GM19240 (cell line): Measurements from ENCODE around the gene INO80.
"Not testable (repeated sequence)": the region's sequence is repeated elsewhere in the genome, so short reads cannot be mapped to it uniquely, and the experiment has no call there.

Experiments
- DNase-seq: peaks from one replicate; pipeline ENCODE4 v3.0.0; 2011; ENCODE audit warnings: low spot score; ENCODE audit not compliant: insufficient read length

INO80 gene, protein sequence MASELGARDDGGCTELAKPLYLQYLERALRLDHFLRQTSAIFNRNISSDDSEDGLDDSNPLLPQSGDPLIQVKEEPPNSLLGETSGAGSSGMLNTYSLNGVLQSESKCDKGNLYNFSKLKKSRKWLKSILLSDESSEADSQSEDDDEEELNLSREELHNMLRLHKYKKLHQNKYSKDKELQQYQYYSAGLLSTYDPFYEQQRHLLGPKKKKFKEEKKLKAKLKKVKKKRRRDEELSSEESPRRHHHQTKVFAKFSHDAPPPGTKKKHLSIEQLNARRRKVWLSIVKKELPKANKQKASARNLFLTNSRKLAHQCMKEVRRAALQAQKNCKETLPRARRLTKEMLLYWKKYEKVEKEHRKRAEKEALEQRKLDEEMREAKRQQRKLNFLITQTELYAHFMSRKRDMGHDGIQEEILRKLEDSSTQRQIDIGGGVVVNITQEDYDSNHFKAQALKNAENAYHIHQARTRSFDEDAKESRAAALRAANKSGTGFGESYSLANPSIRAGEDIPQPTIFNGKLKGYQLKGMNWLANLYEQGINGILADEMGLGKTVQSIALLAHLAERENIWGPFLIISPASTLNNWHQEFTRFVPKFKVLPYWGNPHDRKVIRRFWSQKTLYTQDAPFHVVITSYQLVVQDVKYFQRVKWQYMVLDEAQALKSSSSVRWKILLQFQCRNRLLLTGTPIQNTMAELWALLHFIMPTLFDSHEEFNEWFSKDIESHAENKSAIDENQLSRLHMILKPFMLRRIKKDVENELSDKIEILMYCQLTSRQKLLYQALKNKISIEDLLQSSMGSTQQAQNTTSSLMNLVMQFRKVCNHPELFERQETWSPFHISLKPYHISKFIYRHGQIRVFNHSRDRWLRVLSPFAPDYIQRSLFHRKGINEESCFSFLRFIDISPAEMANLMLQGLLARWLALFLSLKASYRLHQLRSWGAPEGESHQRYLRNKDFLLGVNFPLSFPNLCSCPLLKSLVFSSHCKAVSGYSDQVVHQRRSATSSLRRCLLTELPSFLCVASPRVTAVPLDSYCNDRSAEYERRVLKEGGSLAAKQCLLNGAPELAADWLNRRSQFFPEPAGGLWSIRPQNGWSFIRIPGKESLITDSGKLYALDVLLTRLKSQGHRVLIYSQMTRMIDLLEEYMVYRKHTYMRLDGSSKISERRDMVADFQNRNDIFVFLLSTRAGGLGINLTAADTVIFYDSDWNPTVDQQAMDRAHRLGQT (N-terminal part only)

GRCh38 chr15:41116116-41116961, at the start of gene INO80:
TSS of gene INO80 (minus strand) at chr15:41116280. CDS start at chr15:41096310, 19,970 bp downstream.
- peak; percentile 83 for DNase-seq

DNA sequence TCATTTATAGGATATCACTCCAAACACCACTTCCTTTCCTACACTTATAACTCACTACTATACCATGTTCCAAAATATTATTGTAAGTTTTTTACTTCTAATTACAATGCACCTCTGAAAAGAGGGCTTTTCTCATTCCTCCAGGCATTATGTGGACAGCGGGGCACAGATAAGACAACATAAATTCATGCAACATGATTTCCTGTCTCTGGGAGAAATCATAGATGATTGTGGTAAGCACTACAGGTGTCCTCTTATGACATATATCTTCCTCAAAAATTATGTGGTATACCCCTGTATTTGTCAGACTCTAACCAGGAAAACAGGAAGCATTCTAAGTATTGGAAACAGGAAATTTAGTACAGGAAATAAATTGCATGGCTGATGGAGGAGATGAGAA, 45.7 kb upstream of the INO80 start:
- DNase-seq, result no peak

GRCh38 chr15:41161336-41161735, 45.3 kb upstream of the INO80 start:
- DNase-seq, result no peak

DNA sequence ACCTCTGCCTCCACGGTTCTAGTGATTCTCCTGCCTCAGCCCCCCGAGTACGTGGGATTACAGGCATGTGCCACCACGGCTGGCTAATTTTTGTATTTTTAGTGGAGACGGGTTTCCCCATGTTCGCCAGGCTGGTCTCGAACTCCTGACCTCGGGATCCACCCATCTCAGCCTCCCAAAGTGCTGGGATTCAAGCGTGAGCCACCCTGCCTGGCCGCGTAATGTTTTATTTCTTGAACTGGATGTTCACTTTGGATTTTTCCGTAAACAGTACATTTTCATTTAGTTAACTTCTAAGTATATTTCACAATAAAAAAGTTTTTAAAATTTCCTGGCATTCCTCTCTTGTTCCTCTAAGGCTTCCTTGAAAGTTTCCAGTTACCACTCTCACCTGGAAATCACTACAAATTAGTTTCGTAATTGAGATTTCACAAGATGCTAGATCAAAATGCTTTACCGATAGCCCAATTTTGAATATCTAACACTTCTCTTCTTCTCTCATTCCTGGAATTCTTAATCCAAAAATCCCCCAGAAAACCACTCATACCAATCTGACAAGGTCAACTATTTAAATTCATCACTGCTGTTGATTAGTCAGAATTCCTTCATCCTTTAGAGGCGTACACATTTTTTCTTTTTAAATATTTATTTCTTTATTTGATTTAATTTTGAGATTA, 44.7 kb upstream of the INO80 start:
- no peak for DNase-seq

GRCh38 chr15:41154412-41154811, 38.3 kb upstream of the INO80 start:
- DNase-seq, result no peak

- DNase-seq, result no peak
Observed at GRCh38 chr15:41153733-41154132, 37.7 kb upstream of the INO80 start.

GRCh38 chr15:41151451-41152005, 35.4 kb upstream of the INO80 start:
- DNase-seq, result no peak

- no peak for DNase-seq
Observed at GRCh38 chr15:41150279-41150678, 34.2 kb upstream of the INO80 start.

DNA sequence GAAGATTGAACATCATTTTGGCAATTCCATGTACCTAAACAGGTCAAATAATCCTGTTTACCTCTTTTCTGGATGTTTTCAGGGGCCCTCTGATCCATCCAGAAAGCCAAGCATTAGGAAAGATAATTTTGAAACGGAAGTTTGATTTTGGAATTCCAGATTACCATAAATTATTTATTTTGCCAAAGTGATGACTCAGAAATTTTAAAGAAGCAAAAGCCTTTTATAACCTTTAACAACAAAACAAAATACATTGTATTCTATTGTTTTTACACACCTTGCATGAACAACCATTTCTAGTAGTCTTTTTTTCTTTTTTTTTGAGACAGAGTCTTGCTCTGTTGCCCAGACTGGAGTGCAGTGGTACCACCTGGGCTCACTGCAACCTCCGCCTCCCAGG, 32.0 kb upstream of the INO80 start:
- no peak for DNase-seq

- DNase-seq, result no peak
Observed at GRCh38 chr15:41139619-41140018, 23.5 kb upstream of the INO80 start.

DNA sequence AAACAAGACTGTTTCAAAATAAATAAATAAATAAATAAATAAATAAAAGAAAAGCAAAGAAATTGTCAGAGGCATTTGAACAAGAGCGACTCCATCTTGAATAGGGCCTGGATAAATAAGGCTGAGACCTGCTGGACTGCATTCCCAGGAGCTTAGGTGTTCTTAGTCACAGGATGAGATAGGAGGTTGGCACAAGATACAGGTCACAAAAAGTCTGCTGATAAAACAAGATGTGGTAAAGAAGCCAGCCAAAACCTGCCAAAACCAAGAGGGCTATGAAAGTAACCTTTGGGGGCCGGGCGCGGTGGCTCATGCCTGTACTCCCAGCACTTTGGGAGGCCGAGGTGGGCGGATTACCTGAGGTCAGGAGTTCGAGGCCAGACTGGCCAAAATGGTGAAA, 23.0 kb upstream of the INO80 start:
- not testable (repeated sequence) for DNase-seq

DNA sequence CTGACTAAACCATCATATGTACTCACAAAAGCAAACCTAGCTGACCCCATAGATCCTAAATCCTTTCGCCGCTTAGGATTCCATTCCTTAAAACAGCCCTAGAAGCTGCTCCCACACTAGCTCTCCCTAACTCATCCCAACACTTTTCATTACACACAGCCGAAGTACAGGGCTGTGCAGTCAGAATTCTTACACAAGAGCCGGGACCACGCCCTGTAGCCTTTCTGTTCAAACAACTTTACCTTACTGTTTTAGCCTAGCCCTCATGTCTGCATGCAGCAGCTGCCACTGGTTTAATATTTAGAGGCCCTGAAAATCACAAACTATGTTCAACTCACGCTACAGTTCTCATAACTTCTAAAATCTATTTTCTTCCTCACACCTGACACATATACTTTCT, 19.5 kb upstream of the INO80 start:
- not testable (repeated sequence) for DNase-seq

DNA sequence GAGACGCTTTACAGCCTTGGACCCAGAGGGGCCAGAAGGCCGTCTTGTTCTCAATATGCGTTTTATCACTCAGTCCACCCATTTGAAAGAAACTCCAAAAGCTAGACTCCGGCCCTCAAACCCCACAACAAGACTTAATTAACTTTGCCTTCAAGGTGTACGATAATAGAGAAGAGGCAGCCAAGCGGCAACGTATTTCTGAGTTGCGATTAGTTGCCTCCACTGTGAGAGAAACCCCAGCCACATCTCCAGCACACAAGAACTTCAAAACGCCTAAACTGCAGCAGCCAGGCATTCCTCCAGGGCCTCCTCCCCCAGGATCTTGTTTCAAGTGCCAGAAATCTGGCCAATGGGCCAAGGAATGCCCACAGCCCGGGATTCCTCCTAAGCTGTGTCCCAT, 17.4 kb upstream of the INO80 start:
- DNase-seq, result no peak

DNA sequence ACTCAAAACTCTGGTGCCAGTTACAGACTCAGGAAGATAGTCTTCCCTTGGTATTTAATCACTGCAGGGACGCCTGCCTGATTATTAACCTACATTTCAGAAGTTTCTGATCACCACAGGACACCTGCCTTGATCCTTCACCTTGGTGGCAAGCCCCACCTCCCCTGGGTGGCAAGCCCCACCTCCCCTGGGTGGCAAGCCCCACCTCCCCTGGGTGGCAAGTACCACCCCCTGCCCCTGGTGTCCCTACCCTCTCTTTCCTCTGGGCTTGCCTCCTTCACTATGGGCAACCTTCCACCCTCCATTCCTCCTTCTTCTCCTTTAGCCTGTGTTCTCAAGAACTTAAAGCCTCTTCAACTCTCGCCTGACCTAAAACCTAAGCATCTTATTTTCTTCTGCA, 16.0 kb upstream of the INO80 start:
- DNase-seq, result not testable (repeated sequence)

DNA sequence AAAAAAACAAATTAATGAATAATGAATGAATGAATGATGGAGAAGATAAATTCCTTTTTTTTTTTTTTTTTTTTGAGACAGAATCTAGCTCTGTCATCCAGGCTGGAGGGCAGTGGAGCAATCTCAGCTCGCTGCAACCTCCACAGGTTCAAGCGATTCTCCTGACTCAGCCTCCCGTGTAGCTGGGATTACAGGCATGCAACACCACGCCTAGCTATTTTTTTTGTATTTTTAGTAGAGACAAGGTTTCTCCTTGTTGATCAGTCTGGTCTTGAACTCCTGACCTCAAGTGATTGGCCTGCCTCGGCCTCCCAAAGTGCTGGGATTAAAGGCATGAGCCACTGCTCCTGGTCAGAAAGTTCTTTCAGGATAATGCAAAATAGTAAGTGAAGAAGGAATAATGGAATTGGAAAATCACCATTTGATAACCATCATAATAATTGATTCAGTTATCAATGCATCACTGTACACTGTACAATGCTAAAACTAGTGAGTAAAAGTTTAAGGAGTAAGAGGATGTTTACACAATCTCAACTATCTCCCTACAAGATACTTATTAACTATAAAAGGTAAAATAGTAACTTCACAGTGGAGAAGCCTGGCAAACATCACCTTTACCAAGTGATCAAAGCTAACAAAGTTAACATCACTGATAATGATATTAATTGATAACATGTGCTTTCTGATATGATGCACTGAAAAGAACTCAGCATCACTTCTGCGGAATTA, 12.3 kb upstream of the INO80 start:
- DNase-seq, result no peak

GRCh38 chr15:41125931-41126642, 10.0 kb upstream of the INO80 start:
- no peak for DNase-seq

DNA sequence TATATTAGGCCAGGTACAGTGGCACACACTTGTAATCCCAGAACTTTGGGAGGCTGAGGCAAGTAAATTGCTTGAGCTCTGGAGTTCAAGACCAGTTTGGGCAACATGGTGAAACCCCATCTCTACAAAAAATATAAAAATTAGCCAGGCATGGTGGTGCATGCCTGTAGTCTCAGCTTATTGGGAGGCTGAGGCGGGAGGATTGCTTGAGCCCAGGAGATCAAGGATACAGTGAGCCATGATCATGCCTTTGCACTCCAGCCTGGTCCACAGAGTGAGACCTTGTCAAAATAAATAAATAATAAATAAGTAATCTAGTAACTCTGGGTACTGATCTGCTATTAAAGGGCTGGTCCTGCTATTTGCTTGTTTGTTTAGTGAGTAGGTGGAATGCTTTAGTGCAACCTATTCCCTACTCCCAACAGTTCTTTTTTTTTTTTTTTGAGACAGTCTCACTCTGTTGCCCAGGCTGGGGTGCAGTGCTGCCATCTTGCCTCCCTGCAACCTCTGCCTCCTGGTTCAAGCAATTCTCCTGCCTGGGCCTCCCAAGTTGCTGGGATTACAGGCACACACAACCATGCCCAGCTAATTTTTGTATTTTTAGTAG, 9.1 kb upstream of the INO80 start:
- DNase-seq, result no peak

- DNase-seq, result no peak
Observed at GRCh38 chr15:41124058-41124457, 8.0 kb upstream of the INO80 start.
